HFFc6 (cell line): ENCODE data around the gene PNPLA2. TPM values are rescaled to one million over a fixed set of nuclear protein-coding genes. Genes with fewer than 3 reads are reported as not detected.

Experiments
- DNase-seq: peaks from one replicate; pipeline ENCODE4 v3.0.0-alpha.2; 2018
- H3K27ac Mint-ChIP-seq: 2 replicates; pipeline ENCODE4 v1.8.0; 2020; ENCODE audit warnings: mild to moderate bottlenecking, mixed read lengths
- H3K27me3 Mint-ChIP-seq: 2 replicates; pipeline ENCODE4 v1.8.0; 2021; ENCODE audit warnings: mild to moderate bottlenecking, moderate library complexity, mixed read lengths; ENCODE audit not compliant: insufficient read depth
- H3K36me3 Mint-ChIP-seq: 2 replicates; pipeline ENCODE4 v1.8.0; 2021; ENCODE audit warnings: low read depth, mixed read lengths
- H3K4me1 Mint-ChIP-seq: 2 replicates; pipeline ENCODE4 v1.8.0; 2020; ENCODE audit warnings: low read depth, mixed read lengths
- H3K4me3 Mint-ChIP-seq: 2 replicates; pipeline ENCODE4 v1.8.0; 2020; ENCODE audit warnings: mild to moderate bottlenecking, moderate library complexity, mixed read lengths
- H3K9me3 Mint-ChIP-seq: 2 replicates; pipeline ENCODE4 v1.8.0; 2020; ENCODE audit warnings: mild to moderate bottlenecking, mixed read lengths
- CTCF ChIP-seq: fragments of 200-600 bp; sonication (generic); IDR thresholded peaks from 2 replicates; pipeline ENCODE4 v1.5.0; 2021; ENCODE audit warnings: antibody characterized with exemption, mild to moderate bottlenecking
- total RNA-seq, 6 experiments: library from RNA; stranded (reverse); fragmentation: NEBNext Ultra II Directional; extraction: Animal tissue kit (Norgen Biotek cat#: 25700); gene quantifications; 2 replicates in 1 of 6; 3 replicates in 5 of 6; pipeline ENCODE4 v1.2.3, GENCODE V29; 2021

PNPLA2 gene
- total RNA-seq, 6 experiments from 2014 or later, result 103 to 148 (median 130) TPM

- 0 out of 2 replicates have a peak, but pooled peaks cover 8% of the 10 kb centered on the region for H3K9me3 Mint-ChIP-seq
- TF ChIP-seq CTCF, result no peak
- H3K4me1 Mint-ChIP-seq, result peaks cover 44% of the 10 kb centered on the region
- peak overlapping the region; percentile 17; the same call in 1 of the 2 replicates for H3K4me3 Mint-ChIP-seq
- peak overlapping the region; percentile 67 for H3K27ac Mint-ChIP-seq
- peaks cover 48% of the 10 kb centered on the region for H3K27me3 Mint-ChIP-seq
- DNase-seq, result no peak
- peaks cover 29% of the 10 kb centered on the region for H3K36me3 Mint-ChIP-seq
Measured at GRCh38 chr11:837189-837989, 18.7 kb downstream of the PNPLA2 start.

DNA sequence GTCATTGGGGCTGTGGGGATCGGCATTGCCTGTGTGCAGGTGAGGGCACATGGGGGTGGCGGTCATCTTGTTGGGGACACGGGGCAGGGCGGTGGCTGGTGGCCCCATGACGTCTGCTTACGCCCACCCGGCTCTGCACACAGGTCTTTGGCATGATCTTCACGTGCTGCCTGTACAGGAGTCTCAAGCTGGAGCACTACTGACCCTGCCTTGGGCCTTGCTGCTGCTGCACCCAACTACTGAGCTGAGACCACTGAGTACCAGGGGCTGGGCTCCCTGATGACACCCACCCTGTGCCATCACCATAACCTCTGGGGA lies 19.2 kb downstream of the PNPLA2 start:
- Mint-ChIP-seq H3K4me3 (0 out of 2 replicates have a peak overlapping the region, but pooled peaks have one; percentile 17), H3K27ac (peak overlapping the region; percentile 61; the same call in 1 of the 2 replicates), H3K4me1 (peaks cover 44% of the 10 kb centered on the region), H3K27me3 (peaks cover 48% of the 10 kb centered on the region), H3K9me3 (0 out of 2 replicates have a peak, but pooled peaks cover 8% of the 10 kb centered on the region), H3K36me3 (peaks cover 29% of the 10 kb centered on the region)
- TF ChIP-seq CTCF, result no peak
- no peak for DNase-seq

GRCh38 chr11:838441-839279 lies 19.9 kb downstream of the PNPLA2 start:
- H3K4me1 Mint-ChIP-seq, result peaks cover 43% of the 10 kb centered on the region
- H3K27me3 Mint-ChIP-seq, result peaks cover 51% of the 10 kb centered on the region
- H3K4me3 Mint-ChIP-seq, result peak overlapping the region; percentile 28
- H3K27ac Mint-ChIP-seq, result peak overlapping the region; percentile 61
- TF ChIP-seq CTCF, result peak; percentile 70
- H3K9me3 Mint-ChIP-seq, result 0 out of 2 replicates have a peak, but pooled peaks cover 8% of the 10 kb centered on the region
- DNase-seq, result no peak
- H3K36me3 Mint-ChIP-seq, result peaks cover 29% of the 10 kb centered on the region

- DNase-seq, result no peak
- Mint-ChIP-seq H3K4me1 (peaks cover 37% of the 10 kb centered on the region), H3K27ac (peak overlapping the region; percentile 61), H3K4me3 (peak overlapping the region; percentile 90; the same call in 1 of the 2 replicates), H3K27me3 (peaks cover 51% of the 10 kb centered on the region), H3K9me3 (0 out of 2 replicates have a peak, but pooled peaks cover 8% of the 10 kb centered on the region), H3K36me3 (peaks cover 23% of the 10 kb centered on the region)
- no peak for TF ChIP-seq CTCF
Measured at GRCh38 chr11:839280-839623, 20.5 kb downstream of the PNPLA2 start.

- peaks cover 21% of the 10 kb centered on the region for H3K36me3 Mint-ChIP-seq
- DNase-seq, result no peak
Measured at GRCh38 chr11:839875-840617, 21.3 kb downstream of the PNPLA2 start.

More at GRCh38 chr11:839875-840617, 21.3 kb downstream of the PNPLA2 start:
- Mint-ChIP-seq H3K27ac (peak overlapping the region; percentile 77), H3K4me1 (peaks cover 34% of the 10 kb centered on the region), H3K9me3 (0 out of 2 replicates have a peak, but pooled peaks cover 8% of the 10 kb centered on the region), H3K4me3 (peak overlapping the region; percentile 90), H3K27me3 (peaks cover 46% of the 10 kb centered on the region)
- peak; percentile 60; the same call in 1 of the 2 replicates for TF ChIP-seq CTCF
